Measurements from ENCODE around the gene GRK1.

GRK1 gene

GRCh38 chr13:113730258-113730691 lies 63.3 kb downstream of the GRK1 start:
- no peak overlapping the region for H3K27ac ChIP-seq
- TF ChIP-seq ZFX (IDR thresholded peaks at IDR 0.05) = no peak
- TF ChIP-seq, protein P1, sequence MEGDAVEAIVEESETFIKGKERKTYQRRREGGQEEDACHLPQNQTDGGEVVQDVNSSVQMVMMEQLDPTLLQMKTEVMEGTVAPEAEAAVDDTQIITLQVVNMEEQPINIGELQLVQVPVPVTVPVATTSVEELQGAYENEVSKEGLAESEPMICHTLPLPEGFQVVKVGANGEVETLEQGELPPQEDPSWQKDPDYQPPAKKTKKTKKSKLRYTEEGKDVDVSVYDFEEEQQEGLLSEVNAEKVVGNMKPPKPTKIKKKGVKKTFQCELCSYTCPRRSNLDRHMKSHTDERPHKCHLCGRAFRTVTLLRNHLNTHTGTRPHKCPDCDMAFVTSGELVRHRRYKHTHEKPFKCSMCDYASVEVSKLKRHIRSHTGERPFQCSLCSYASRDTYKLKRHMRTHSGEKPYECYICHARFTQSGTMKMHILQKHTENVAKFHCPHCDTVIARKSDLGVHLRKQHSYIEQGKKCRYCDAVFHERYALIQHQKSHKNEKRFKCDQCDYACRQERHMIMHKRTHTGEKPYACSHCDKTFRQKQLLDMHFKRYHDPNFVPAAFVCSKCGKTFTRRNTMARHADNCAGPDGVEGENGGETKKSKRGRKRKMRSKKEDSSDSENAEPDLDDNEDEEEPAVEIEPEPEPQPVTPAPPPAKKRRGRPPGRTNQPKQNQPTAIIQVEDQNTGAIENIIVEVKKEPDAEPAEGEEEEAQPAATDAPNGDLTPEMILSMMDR (conservative IDR thresholded peaks at IDR 0.05) = no peak

- no peak overlapping the region for H3K27ac ChIP-seq
- TF ChIP-seq ZFX (IDR thresholded peaks at IDR 0.05) = no peak
- TF ChIP-seq, protein P1 (conservative IDR thresholded peaks at IDR 0.05) = no peak
Measured at GRCh38 chr13:113730831-113731191, 63.8 kb downstream of the GRK1 start.

DNA sequence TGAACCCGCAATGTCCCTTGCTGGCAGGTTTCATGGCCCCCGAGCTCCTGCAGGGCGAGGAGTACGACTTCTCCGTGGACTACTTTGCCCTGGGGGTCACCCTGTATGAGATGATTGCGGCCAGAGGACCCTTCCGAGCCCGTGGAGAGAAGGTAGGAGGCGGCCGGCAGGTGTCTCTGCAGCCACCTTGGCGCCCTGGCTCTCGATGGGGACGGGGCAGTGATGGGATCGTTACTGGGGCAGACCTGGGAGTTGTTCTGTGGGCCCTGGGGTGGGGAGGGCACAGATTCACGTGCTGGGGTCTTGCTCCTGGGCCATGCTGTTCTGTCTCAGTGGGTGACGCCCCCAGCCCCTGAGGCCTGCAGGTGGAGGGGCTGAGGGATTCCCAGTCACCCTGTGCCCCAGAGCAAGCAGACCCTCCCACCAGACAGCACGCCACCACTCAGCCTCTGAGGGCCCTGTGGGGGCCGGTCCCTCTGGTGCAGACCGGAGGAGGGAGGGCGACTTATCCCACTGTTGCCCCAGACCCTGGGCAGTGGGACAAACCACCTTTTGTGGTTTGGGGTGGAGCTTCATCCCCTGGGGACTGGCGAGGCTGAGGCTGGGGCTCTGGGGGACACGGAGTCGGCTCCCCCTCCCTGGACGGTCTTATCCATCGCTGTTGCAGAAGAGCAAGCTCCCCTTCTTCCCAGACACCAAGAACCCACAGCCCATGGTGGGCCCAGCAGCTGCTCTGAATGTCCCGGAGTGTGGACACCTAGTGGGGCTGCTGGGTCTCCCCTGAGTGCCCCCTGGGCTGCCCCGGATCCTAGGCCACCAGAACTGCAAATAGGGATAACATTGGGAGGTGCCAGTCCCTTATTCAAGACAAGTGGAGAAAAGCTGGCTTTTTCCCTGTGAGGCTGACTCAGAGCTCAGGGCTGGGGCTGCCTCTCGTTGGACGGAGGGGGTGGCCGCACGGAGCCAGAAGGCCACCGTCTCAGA lies 64.5 kb downstream of the GRK1 start:
- TF ChIP-seq ZFX (IDR thresholded peaks at IDR 0.05) = no peak
- no peak overlapping the region for H3K27ac ChIP-seq

DNA sequence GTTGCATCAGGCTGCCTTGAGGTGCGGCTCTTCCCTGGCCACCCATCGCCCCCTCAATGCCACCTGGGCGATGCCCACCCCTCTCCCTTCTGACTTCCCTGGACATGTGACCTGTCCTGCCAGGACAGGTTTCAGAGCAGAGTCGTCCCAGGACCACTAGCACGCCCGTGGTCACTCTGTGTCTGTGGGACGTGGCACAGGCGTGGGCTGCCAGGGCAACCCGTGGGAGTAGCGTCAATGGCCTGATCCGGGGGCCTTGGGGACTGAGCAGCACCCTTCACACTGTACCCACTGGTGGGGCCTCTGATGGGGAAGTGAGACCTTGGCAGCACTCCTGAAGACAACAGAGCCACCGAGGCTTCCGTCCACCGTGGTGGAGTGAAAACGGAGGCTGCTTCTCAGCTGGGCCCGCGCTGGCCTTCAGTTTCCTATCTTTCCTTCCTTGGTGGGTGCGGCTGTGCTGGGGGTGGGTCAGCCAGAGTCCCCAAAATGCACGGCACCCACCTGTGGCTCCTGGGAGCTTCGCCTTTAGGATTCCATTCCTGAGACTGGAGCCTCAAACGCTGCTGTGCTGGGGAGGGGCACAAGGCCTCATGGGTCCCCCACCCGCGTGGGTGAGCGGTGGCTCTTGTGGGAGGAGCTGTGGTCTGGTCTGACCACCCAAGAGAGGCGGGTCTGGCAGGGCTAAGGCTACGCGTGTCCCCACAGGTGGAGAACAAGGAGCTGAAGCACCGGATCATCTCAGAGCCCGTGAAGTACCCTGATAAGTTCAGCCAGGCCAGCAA lies 65.3 kb downstream of the GRK1 start:
- H3K27ac ChIP-seq = no peak overlapping the region
- TF ChIP-seq ZFX (IDR thresholded peaks at IDR 0.05) = no peak
- TF ChIP-seq, protein P1 (conservative IDR thresholded peaks at IDR 0.05) = no peak

- H3K27ac ChIP-seq = no peak overlapping the region
Measured at GRCh38 chr13:113732961-113733950, 66.2 kb downstream of the GRK1 start.

DNA sequence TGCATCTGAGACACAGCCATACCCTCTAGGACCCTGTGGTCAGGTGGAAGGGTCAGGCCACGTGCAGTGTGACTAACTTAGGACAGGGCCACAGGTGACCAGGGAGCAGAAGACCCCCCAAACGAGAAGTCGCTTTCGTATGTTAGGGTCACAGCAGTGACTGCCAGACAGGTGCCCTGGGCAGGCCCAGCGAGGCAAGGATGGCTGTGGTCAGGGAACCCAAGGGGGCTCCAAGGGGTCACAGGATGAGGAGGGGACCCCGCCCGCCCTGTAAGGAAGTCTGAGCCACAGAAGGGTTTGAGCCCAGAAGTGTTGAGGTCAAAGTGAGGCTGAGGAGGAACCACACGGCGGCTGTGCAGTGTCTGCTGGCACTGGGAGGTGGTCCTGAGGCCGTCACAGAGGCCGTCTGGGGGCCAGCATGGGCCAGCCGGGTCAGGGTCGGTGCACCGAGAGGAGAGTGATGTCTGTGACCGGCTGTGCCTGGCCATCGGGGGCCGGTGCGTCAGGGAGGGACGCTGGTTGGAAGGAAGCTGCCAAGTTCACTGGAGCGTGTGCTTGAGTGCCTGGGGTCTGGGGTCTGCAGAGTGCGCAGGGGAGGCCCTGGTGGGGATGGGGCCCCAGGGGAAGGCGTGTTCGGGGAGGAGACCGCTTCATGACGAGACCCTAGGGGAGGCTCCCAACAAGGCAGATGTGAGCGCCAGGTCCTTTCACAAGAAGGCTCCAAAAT lies 67.2 kb downstream of the GRK1 start:
- TF ChIP-seq ZFX (IDR thresholded peaks at IDR 0.05) = no peak
- TF ChIP-seq, protein P1 (conservative IDR thresholded peaks at IDR 0.05) = no peak

More at GRCh38 chr13:113732961-113733950, 66.2 kb downstream of the GRK1 start:
- TF ChIP-seq ZFX (IDR thresholded peaks at IDR 0.05) = no peak
- TF ChIP-seq, protein P1 (conservative IDR thresholded peaks at IDR 0.05) = no peak

GRCh38 chr13:113734826-113735125 lies 67.8 kb downstream of the GRK1 start:
- TF ChIP-seq ZFX (IDR thresholded peaks at IDR 0.05) = no peak
- TF ChIP-seq, protein P1 (conservative IDR thresholded peaks at IDR 0.05) = no peak
- no peak overlapping the region for H3K27ac ChIP-seq

More for the DNA sequence above, 67.2 kb downstream of the GRK1 start:
- no peak overlapping the region for H3K27ac ChIP-seq

Data from C4-2B (cell line).